Measurements from ENCODE around the gene BICRA. TPM values are rescaled to one million over a fixed set of nuclear protein-coding genes. Genes with fewer than 3 reads are reported as not detected.

BICRA gene
- polyA plus RNA-seq, 1 of the 3 experiments (the other 2 are of a cell fraction) = 1.4 TPM

- Histone ChIP-seq H3F3A (replicated peaks; ENCODE audit: insufficient read depth) (no peaks in the 10 kb centered on the region), H3K9me2 (no peaks in the 10 kb centered on the region), H3K27me3 (ENCODE audit: insufficient read depth) (no peaks in the 10 kb centered on the region), H3K27ac (ENCODE audit: low read depth in 2 of 2, low read length in 1 of 2) (no peak overlapping the region), H3K4me2 (no peak overlapping the region), H3K79me2 (ENCODE audit: insufficient read depth) (peaks cover 93% of the 10 kb centered on the region), H3K9me3 (no peaks in the 10 kb centered on the region), H3K4me1 (ENCODE audit: control insufficient read depth in 1 of 2, insufficient read depth in 2 of 2, low read depth in 1 of 2, low read length in 1 of 2) (peaks cover 0 to 3% of the 10 kb centered on the region in 2 experiments; a peak in 1 of 4 replicates), H3K9ac (no peak overlapping the region), H4K20me1 (ENCODE audit: insufficient read depth) (peaks cover 75% of the 10 kb centered on the region), H3K36me3 (replicated peaks in 1 of 2; ENCODE audit: control insufficient read depth in 1 of 2, insufficient read depth in 2 of 2, low read length in 1 of 2) (peaks cover 0 to 7% of the 10 kb centered on the region in 2 experiments), H2AFZ (ENCODE audit: low read depth) (no peak overlapping the region), H3K4me3 (ENCODE audit: low read depth in 2 of 2, low read length in 1 of 2) (no peak overlapping the region)
- TF ChIP-seq POLR2AphosphoS5 (IDR thresholded peaks at IDR 0.05; ENCODE audit: low read depth, low read length) (no peak), TCF12 (IDR thresholded peaks at IDR 0.05) (no peak), CTCF (IDR thresholded peaks at IDR 0.05) (no peak), FOXJ3 (CRISPR knock-in tag; IDR thresholded peaks at IDR 0.05) (no peak), SIN3A (IDR thresholded peaks at IDR 0.05; ENCODE audit: borderline replicate concordance, low read depth, low read length) (no peak)
- ChIA-PET POLR2A (no interaction called here), CTCF (no interaction called here)
- 94% methylated on average over 12 of the region's 12 CpGs for WGBS (ENCODE audit: low lambda C conversion rate)
- no peak for DNase-seq
Observed at GRCh38 chr19:47651132-47651531, 42.2 kb downstream of the BICRA start.

GRCh38 chr19:47651691-47652090 is 42.8 kb downstream of the BICRA start:
- Histone ChIP-seq H3K36me3 (replicated peaks in 1 of 2; ENCODE audit: control insufficient read depth in 1 of 2, insufficient read depth in 2 of 2, low read length in 1 of 2) (peaks cover 0 to 3% of the 10 kb centered on the region in 2 experiments), H3K4me1 (ENCODE audit: control insufficient read depth in 1 of 2, insufficient read depth in 2 of 2, low read depth in 1 of 2, low read length in 1 of 2) (peaks cover 0 to 3% of the 10 kb centered on the region in 2 experiments; a peak in 1 of 4 replicates), H3K4me3 (ENCODE audit: low read depth in 2 of 2, low read length in 1 of 2) (no peak overlapping the region), H3F3A (replicated peaks; ENCODE audit: insufficient read depth) (no peaks in the 10 kb centered on the region), H3K4me2 (no peak overlapping the region), H3K9ac (no peak overlapping the region), H3K9me2 (no peaks in the 10 kb centered on the region), H3K27me3 (ENCODE audit: insufficient read depth) (no peaks in the 10 kb centered on the region), H4K20me1 (ENCODE audit: insufficient read depth) (peaks cover 73% of the 10 kb centered on the region), H2AFZ (ENCODE audit: low read depth) (no peak overlapping the region), H3K27ac (ENCODE audit: low read depth in 2 of 2, low read length in 1 of 2) (no peak overlapping the region), H3K79me2 (ENCODE audit: insufficient read depth) (peaks cover 93% of the 10 kb centered on the region), H3K9me3 (no peaks in the 10 kb centered on the region)
- POLR2A ChIA-PET = no interaction called here
- TF ChIP-seq MAX (IDR thresholded peaks at IDR 0.05; ENCODE audit: low read depth) (no peak), ELF1 (IDR thresholded peaks at IDR 0.05) (no peak), RCOR1 (IDR thresholded peaks at IDR 0.05; ENCODE audit: low read length) (no peak), EP300 (IDR thresholded peaks at IDR 0.05; ENCODE audit: borderline replicate concordance in 1 of 2, low read depth in 1 of 2, low read length in 1 of 2) (no peak), EZH2phosphoT487 (IDR thresholded peaks at IDR 0.05; ENCODE audit: borderline replicate concordance, low read depth) (no peak), SIN3A (IDR thresholded peaks at IDR 0.05; ENCODE audit: borderline replicate concordance, low read depth, low read length) (no peak), RFX5 (IDR thresholded peaks at IDR 0.05; ENCODE audit: low read length) (no peak), RAD21 (IDR thresholded peaks at IDR 0.05; ENCODE audit: low read length) (no peak), USF2 (IDR thresholded peaks at IDR 0.05; ENCODE audit: borderline replicate concordance, low read depth, low read length) (no peak), SMC3 (IDR thresholded peaks at IDR 0.05; ENCODE audit: low read depth, low read length) (no peak), MEF2A (IDR thresholded peaks at IDR 0.05; ENCODE audit: borderline replicate concordance, low read depth) (no peak), RXRA (IDR thresholded peaks at IDR 0.05; ENCODE audit: borderline replicate concordance, low read depth) (no peak), IRF3 (IDR thresholded peaks at IDR 0.05; ENCODE audit: low read depth, low read length) (no peak)
- DNase-seq = no peak
- CTCF ChIA-PET = no interaction called here
- WGBS (ENCODE audit: low lambda C conversion rate) = 94% methylated on average over 3 of the region's 9 CpGs

All from SK-N-SH (cell line).